ENCODE measurements around the gene TMEM161A. TPM values are rescaled to one million over a fixed set of nuclear protein-coding genes. Genes with fewer than 3 reads are reported as not detected.

The TMEM161A gene
- total and polyA plus RNA-seq, 9 of the 15 experiments (the other 6 are each of a cell fraction or from before 2014, with no cell fraction given), result 0.63 to 92.3 (median 38.9) TPM

- TF ChIP-seq CHD7 (IDR thresholded peaks at IDR 0.05; ENCODE audit: low read depth, low read length), result no peak
- no peak for TF ChIP-seq MED1 (CRISPR knock-in tag; IDR thresholded peaks at IDR 0.05; ENCODE audit: borderline replicate concordance)
- no peak for TF ChIP-seq MTF1 (CRISPR knock-in tag; IDR thresholded peaks at IDR 0.05; ENCODE audit: borderline replicate concordance)
- TF ChIP-seq SNRNP70 (optimal IDR thresholded peaks at IDR 0.05; ENCODE audit: low read depth, low read length), result no peak
- TF ChIP-seq ZNF592 (IDR thresholded peaks at IDR 0.05), result no peak
- TF ChIP-seq ZNF395 (CRISPR knock-in tag; IDR thresholded peaks at IDR 0.05), result no peak; the same call in 1 of the 2 replicates
- TF ChIP-seq ZKSCAN3 (CRISPR knock-in tag; IDR thresholded peaks at IDR 0.05), result no peak
- no peak for TF ChIP-seq HSF4 (CRISPR knock-in tag; IDR thresholded peaks at IDR 0.05; ENCODE audit: borderline replicate concordance)
- TF ChIP-seq HDAC8 (tag; IDR thresholded peaks at IDR 0.05), result no peak
- no peak for TF ChIP-seq PPARD (CRISPR knock-in tag; IDR thresholded peaks at IDR 0.05)
- no peak for TF ChIP-seq ZC3H11A (IDR thresholded peaks at IDR 0.05; ENCODE audit: low read depth, low read length)
- TF ChIP-seq MCM5 (IDR thresholded peaks at IDR 0.05; ENCODE audit: low read depth), result no peak
These were observed 3.6 kb downstream of the TMEM161A start (continued) for GRCh38 chr19:19134687-19135158.
